Adrenal gland (tissue), 19 donors: ENCODE results near the gene RNF148. TPM values are rescaled to one million over a fixed set of nuclear protein-coding genes. Genes with fewer than 3 reads are reported as not detected.

Experiments
- DNase-seq, 7 donors: peaks; one replicate each; pipeline ENCODE4 v3.0.0-alpha.2; 2019 to 2020
- H3K27ac ChIP-seq, 5 donors: fragments of 200-600 bp; sonication (generic) in 4 of 5; 1 replicate in 3 of 5; 2 replicates in 2 of 5; pipeline versions ENCODE4 v1.5.1 to v1.8.0; 2016 to 2020; ENCODE audit warnings: mild to moderate bottlenecking in 1 of 5
- H3K27me3 ChIP-seq: fragments of 200-600 bp; 2 replicates; pipeline ENCODE4 v1.8.0; 2021
- H3K36me3 ChIP-seq, 2 donors: fragments of 200-600 bp; replicated peaks in 1 of 2; 1 replicate in 1 of 2; 2 replicates in 1 of 2; pipeline versions ENCODE4 v1.5.1 to v1.8.0; 2018 to 2022
- H3K4me1 ChIP-seq, 2 donors: fragments of 200-600 bp; replicated peaks in 1 of 2; 1 replicate in 1 of 2; 2 replicates in 1 of 2; pipeline versions ENCODE4 v1.5.1 to v1.8.0; 2018 to 2021
- H3K4me3 ChIP-seq, 4 donors: fragments of 200-600 bp; sonication (generic) in 3 of 4; one replicate each; pipeline ENCODE4 v1.5.1; 2016 to 2018
- H3K9me3 ChIP-seq, 3 donors: fragments of 200-600 bp; sonication (generic) in 1 of 3; replicated peaks in 1 of 3; 1 replicate in 2 of 3; 2 replicates in 1 of 3; pipeline versions ENCODE4 v1.5.1 to v1.8.0; 2016 to 2021
- POLR2A ChIP-seq, 2 donors: fragments of 450-650 bp; IDR thresholded peaks; one replicate each; pipeline ENCODE4 v1.6.1; 2017; ENCODE audit warnings: antibody characterized with exemption in 2 of 2, mild to moderate bottlenecking in 2 of 2, moderate library complexity in 1 of 2
- WGBS, 4 donors: extraction: QIAGEN DNeasy Blood & Tissue Kit in 2 of 4; methylation state at CpG; one replicate each; pipeline versions ENCODE4 v1.1.5 to v1.1.7; 2013 to 2017; 5-methylcytosine and 5-hydroxymethylcytosine counted together
- intact Hi-C, 2 donors: fragments of 100-400 bp; cut with DNase I; formaldehyde crosslinking; loops; one replicate each; pipeline versions ENCODE4 v1.14.1 to v1.15.0; 2022 to 2023
- long read RNA-seq, 10 donors: library from polyadenylated mRNA in 3 of 10; unstranded in 2 of 10; stranded (forward) in 1 of 10; transcript quantifications; one replicate each; pipeline ENCODE4 v2.0.0 and lab custom pipeline, GENCODE V29; 2021 to 2026
- polyA plus RNA-seq, 3 donors: library from polyadenylated mRNA; stranded (reverse); fragments of 200-250 nt in 2 of 3; fragments of 350-450 nt in 1 of 3; fragmentation: Illumina TruSeq in 1 of 3; extraction: RNeasy Lipid Tissue Mini Kit (QIAGEN cat#74804) in 1 of 3; gene quantifications; one replicate each; pipeline ENCODE4 v1.2.3, GENCODE V29; 2013 to 2014
- total RNA-seq, 9 donors: library from RNA; depleted of rRNA in 4 of 9; stranded (reverse); fragments of >200 nt in 4 of 9; fragments of 120-200 nt in 1 of 9; fragmentation: NEBNext Ultra II Directional in 1 of 9; extraction: Animal tissue kit (Norgen Biotek cat#: 25700) in 1 of 9; gene quantifications; one replicate each; pipeline versions ENCODE4 v1.1.0 to v1.2.4, GENCODE V29; 2013 to 2023
- TF ChIP-seq, protein P1 (sequence below), 6 experiments: fragments of 450-650 bp in 4 of 6; fragments of 200-600 bp in 2 of 6; sonication (generic) in 1 of 6; IDR thresholded peaks; 1 replicate in 5 of 6; 2 replicates in 1 of 6; pipeline versions ENCODE4 v1.5.1 to v1.8.0; 2016 to 2021; ENCODE audit warnings: antibody characterized with exemption in 6 of 6, mild to moderate bottlenecking in 2 of 6, moderate library complexity in 1 of 6
- donor health status: healthy with polysubstance abuse.
- donor health status: Bipolar disorder and iron deficiency.
- donor health status: DM: yes; HTN: yes; CAD: no.
- donor health status: DM: no; HTN: no; CAD: no.
- donor health status: DM: no; HTN: no; CAD: no.
- donor health status: DM: yes; HTN: yes; CAD: no.

Gene RNF148, protein sequence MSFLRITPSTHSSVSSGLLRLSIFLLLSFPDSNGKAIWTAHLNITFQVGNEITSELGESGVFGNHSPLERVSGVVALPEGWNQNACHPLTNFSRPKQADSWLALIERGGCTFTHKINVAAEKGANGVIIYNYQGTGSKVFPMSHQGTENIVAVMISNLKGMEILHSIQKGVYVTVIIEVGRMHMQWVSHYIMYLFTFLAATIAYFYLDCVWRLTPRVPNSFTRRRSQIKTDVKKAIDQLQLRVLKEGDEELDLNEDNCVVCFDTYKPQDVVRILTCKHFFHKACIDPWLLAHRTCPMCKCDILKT
- total RNA-seq = 1 to 10 TPM in 3 of 9 donors, under 1 TPM in 5, not detected in 1; 0.30 to 5.0 (median 0.86) TPM
- under 1 TPM; 0.20 to 0.42 (median 0.24) TPM for polyA plus RNA-seq
- long read RNA-seq, donor 1 = 0 reads
- long read RNA-seq, donor 2 = 0 reads
- long read RNA-seq, donor 3 = 0 reads
- long read RNA-seq, donor 4 = 0 reads
- long read RNA-seq, donor 5 = 0 reads
- long read RNA-seq, donor 6 = 0 reads
- long read RNA-seq, donor 7 = 0 reads
- long read RNA-seq, donor 8 = 0 reads
- long read RNA-seq, donor 9 = 0 reads
- long read RNA-seq, donor 10 = 0 reads

DNA sequence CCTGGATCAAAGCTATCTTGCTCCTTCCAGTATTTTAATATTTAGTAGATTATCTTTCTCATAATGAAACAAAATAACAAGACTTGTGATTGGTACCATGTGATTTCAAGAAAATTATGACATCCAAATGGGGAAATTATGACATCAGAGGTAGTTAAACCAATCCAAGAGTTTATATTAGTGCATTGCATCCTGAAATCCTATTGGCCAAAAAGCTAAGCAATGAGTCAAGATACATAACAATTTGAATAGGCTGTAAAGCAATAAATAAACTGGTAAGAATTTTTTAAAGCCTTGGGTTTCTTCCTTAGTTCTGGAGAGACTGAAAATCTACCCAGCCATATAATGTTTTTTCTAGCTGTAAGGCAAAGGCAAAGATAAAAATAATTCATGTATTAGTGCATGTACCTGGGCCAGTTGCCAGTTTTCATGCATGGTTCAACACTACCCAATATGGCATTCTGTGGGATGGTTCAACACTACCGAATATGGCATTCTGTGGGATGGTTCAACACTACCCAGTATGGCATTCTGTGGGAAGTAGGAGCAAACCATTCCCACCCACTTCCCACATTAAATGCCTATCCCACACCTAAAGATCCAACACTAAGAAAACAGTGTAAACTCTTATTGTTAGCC lies at the start of gene RNF148:
RNF148 (minus strand) TSS at position 51 of the 639 bp plus-strand sequence. CDS start 172 bp downstream, outside the sequence.
- H3K27ac ChIP-seq = no peak within 1 kb of the TSS
- H3K9me3 ChIP-seq = no peaks in the 10 kb centered on the region
- intact Hi-C loops = no loop called here
- no peaks in the 10 kb centered on the region for H3K27me3 ChIP-seq
- WGBS, 4 donors = 91 to 96% (median 93%) methylated on average over 1 of the region's 1 CpG
- DNase-seq = no peak
- H3K36me3 ChIP-seq = no peaks in the 10 kb centered on the region
- H3K4me3 ChIP-seq = no peak within 1 kb of the TSS
- peaks cover 0 to 4% of the 10 kb centered on the region in 2 donors for H3K4me1 ChIP-seq
- TF ChIP-seq, protein P1, sequence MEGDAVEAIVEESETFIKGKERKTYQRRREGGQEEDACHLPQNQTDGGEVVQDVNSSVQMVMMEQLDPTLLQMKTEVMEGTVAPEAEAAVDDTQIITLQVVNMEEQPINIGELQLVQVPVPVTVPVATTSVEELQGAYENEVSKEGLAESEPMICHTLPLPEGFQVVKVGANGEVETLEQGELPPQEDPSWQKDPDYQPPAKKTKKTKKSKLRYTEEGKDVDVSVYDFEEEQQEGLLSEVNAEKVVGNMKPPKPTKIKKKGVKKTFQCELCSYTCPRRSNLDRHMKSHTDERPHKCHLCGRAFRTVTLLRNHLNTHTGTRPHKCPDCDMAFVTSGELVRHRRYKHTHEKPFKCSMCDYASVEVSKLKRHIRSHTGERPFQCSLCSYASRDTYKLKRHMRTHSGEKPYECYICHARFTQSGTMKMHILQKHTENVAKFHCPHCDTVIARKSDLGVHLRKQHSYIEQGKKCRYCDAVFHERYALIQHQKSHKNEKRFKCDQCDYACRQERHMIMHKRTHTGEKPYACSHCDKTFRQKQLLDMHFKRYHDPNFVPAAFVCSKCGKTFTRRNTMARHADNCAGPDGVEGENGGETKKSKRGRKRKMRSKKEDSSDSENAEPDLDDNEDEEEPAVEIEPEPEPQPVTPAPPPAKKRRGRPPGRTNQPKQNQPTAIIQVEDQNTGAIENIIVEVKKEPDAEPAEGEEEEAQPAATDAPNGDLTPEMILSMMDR (IDR thresholded peaks at IDR 0.05) = no peak
- no peak for TF ChIP-seq POLR2A (IDR thresholded peaks at IDR 0.05)

DNA sequence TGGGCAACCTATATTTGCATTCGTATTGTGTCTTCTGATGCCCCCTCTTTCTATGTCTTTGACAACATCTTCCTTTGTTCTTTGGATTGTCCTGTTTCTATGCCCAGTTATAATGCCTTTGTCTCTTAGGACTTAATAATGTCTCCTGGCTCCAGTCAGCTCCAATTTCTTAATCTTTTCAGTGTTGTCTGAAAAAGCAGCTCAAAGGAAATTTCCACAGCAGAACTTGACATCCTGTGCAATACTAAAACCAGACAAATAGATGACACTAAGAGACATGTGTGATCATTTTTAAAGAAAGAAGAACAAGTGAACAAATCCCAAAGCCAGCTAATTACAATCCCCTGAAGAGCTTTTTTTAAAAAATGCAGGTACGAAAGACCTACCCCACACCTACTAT lies 47.7 kb upstream of the RNF148 start:
- DNase-seq = no peak
- H3K9me3 ChIP-seq = no peaks in the 10 kb centered on the region
- TF ChIP-seq POLR2A (IDR thresholded peaks at IDR 0.05) = no peak
- TF ChIP-seq, protein P1 (IDR thresholded peaks at IDR 0.05) = no peak
- H3K27ac ChIP-seq = no peak overlapping the region
- H3K4me1 ChIP-seq = no peaks in the 10 kb centered on the region
- intact Hi-C loops = no loop called here
- 92 to 97% (median 94%) methylated on average over 2 of the region's 2 CpGs for WGBS, 4 donors
- no peaks in the 10 kb centered on the region for H3K36me3 ChIP-seq
- no peak overlapping the region for H3K4me3 ChIP-seq
- no peaks in the 10 kb centered on the region for H3K27me3 ChIP-seq

DNA sequence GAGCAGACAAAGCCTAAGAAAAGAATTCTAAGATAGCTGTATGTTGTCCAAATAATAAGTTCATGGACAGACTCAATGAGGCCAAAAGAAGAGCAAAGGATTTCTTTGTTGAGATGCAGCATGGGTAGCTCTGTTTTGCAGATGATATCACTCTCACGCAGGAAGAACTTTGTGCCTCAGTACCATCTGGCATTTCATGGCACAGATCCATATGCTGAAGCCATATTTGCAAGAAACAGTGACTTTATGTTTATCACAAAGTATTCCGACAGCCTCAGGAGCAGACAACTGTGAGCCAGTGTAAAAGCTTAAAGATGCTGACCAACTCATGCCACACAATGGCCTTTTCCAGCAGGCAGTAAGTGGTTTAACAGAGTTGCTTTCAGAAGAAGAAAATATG lies 45.5 kb upstream of the RNF148 start:
- DNase-seq = no peak
- intact Hi-C loops = no loop called here
- no peak overlapping the region for H3K27ac ChIP-seq
- no peaks in the 10 kb centered on the region for H3K27me3 ChIP-seq
- H3K4me1 ChIP-seq = no peaks in the 10 kb centered on the region
- no peaks in the 10 kb centered on the region for H3K36me3 ChIP-seq
- 93 to 100% (median 96%) methylated on average over 2 of the region's 2 CpGs for WGBS, 4 donors
- no peak overlapping the region for H3K4me3 ChIP-seq
- no peak for TF ChIP-seq POLR2A (IDR thresholded peaks at IDR 0.05)
- TF ChIP-seq, protein P1 (IDR thresholded peaks at IDR 0.05) = no peak
- H3K9me3 ChIP-seq = no peaks in the 10 kb centered on the region

DNA sequence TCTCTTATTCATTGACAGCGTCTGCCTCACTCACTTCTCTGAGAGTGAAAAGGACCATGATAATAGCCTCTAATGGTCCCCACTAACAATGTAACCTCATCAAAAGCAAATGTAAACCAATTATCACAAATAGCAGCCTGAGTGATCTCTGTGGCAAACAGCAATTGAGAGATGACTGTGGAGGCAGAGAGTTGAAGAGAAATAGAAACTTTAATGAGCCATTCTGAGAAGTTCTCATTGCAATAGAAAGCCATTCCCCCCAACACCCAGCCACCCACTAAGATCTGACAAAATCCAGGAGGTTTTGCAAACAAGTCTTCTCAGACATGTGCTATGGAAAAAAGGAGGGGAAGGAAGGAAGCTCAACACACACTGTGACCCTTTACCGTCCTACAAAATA lies 44.2 kb upstream of the RNF148 start:
- 72 to 93% (median 80%) methylated on average over 2 of the region's 2 CpGs for WGBS, 4 donors
- no peaks in the 10 kb centered on the region for H3K9me3 ChIP-seq
- H3K36me3 ChIP-seq = no peaks in the 10 kb centered on the region
- H3K27ac ChIP-seq = no peak overlapping the region
- H3K27me3 ChIP-seq = no peaks in the 10 kb centered on the region
- no peak for TF ChIP-seq POLR2A (IDR thresholded peaks at IDR 0.05)
- TF ChIP-seq, protein P1 (IDR thresholded peaks at IDR 0.05) = no peak
- intact Hi-C loops = no loop called here
- DNase-seq = no peak
- H3K4me3 ChIP-seq = no peak overlapping the region
- H3K4me1 ChIP-seq = no peaks in the 10 kb centered on the region
